ENCODE measurements around the gene COG4. TPM values are rescaled to one million over a fixed set of nuclear protein-coding genes. Genes with fewer than 3 reads are reported as not detected.

The COG4 gene
- total RNA-seq, 1 experiment from 2014 or later, result 107 TPM

Other genes with a start within 250 kb of the COG4 start
- gene AARS1, start 234.0 kb downstream of the COG4 start, total RNA-seq (2014; rRNA removed; shearing (Covaris generic); ENCODE audit: low replicate concordance), result 163 and 170 TPM in 2 replicates
- 58.0 and 68.1 TPM in 2 replicates for gene DDX19B, start 224.4 kb downstream of the COG4 start, total RNA-seq (2014; rRNA removed; shearing (Covaris generic); ENCODE audit: low replicate concordance)
- 22.2 and 29.9 TPM in 2 replicates for gene DDX19A, start 176.7 kb downstream of the COG4 start, total RNA-seq (2014; rRNA removed; shearing (Covaris generic); ENCODE audit: low replicate concordance)
- gene ST3GAL2, start 84.5 kb downstream of the COG4 start, total RNA-seq (2014; rRNA removed; shearing (Covaris generic); ENCODE audit: low replicate concordance), result 34.1 and 38.0 TPM in 2 replicates
- gene FCSK, start 69.0 kb downstream of the COG4 start, total RNA-seq (2014; rRNA removed; shearing (Covaris generic); ENCODE audit: low replicate concordance), result 22.2 and 32.7 TPM in 2 replicates
- 33.8 and 40.4 TPM in 2 replicates for gene SF3B3, start 262 bp upstream of the COG4 start, total RNA-seq (2014; rRNA removed; shearing (Covaris generic); ENCODE audit: low replicate concordance)
- gene IL34, start 123.0 kb upstream of the COG4 start, total RNA-seq (2014; rRNA removed; shearing (Covaris generic); ENCODE audit: low replicate concordance), result 0.34 TPM in 1 of 2 replicates, not detected in the other
- gene MTSS2, start 162.5 kb upstream of the COG4 start, total RNA-seq (2014; rRNA removed; shearing (Covaris generic); ENCODE audit: low replicate concordance), result 5.3 and 6.8 TPM in 2 replicates

Data from Caki2 (cell line).